Activated CD4-positive, alpha-beta T cell treated with anti-CD3 and anti-CD28 coated beads for 1 hour (primary cell): ENCODE measurements around the gene ZNF148.
"Not testable (repeated sequence)": the region's sequence is repeated elsewhere in the genome, so short reads cannot be mapped to it uniquely, and the experiment has no call there.

Experiments
- DNase-seq: peaks from one replicate; pipeline ENCODE4 v3.0.0-alpha.2; 2020

The ZNF148 gene

DNA sequence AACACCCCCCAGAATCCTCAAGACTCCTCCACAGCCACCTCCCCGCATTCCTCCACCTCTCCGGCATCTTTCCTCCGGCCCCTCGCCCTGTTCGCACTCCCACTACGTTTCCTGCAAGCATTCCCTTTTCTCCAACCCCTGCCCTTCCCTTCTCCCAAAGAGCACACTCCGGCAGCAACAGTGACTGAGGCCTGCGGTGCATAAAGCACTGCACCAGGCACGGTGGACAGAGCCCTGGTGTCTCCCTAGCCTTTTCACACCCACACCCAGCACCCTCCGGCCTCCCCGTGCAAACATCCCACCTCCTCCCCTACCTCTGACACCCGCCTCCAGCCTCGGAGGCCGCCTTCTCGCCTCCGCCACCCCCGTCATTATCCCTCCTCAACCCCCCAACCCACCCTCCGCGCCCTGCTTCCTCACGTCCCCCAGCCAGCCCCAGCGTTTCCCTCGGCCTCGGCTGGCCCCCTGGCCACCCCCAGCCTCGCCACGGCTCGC, 577 bp downstream of the ZNF148 start:
- no peak for DNase-seq

DNA sequence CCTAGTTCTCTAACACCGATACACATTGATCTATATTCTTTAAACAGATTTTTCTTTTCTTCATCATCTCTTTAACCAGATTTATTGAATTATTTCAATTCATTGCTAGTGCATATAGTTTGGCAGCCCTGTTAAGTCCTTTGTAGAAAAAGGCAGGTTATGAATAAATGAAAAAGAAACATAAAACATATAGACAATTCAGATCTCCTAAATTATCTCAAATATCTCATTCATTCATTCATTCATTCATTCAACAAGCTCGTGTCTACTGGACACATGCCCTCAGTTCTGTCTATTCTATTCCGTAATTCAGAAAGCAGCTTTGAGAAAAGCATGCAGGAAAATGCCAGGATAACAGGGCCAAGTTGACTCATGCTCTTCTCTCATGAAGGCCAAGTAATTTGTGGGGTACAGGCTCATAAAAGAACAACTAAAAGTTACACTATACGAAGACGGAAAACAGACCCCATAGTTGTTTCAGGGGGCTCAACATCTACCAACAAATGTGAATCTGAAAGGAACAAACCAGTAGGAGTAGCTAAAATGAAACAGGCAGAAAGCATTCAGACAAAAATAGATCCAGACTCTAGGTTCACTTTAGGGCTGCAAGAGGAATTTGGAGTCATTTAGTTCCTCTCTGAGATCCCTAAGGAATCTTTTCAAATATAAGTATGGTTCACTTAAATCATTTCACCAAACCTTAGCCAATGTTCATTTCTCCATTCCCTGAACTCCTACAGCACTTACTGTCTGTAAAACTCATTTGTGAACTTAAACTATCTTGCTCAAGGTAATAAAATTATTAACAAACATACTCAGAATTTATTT, 7.5 kb downstream of the ZNF148 start:
- no peak for DNase-seq

DNA sequence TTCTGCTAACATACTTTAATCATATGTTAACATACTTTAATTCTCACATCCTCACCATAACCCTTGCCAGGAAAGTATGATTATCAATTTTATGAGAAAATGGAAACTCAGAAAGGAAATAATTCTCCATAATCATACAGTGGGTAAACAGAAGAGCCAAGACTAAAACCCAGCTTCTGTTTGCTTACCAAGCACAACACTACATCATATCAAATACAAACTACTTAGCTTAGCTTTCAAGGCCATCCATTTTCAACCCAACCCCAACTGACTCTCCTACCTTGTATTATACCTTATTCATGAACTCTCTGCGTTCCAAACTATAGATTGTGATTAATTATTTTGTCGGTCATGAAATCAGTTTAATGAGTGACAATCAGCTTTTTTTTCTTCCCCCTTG, 9.0 kb downstream of the ZNF148 start:
- DNase-seq, result no peak

DNA sequence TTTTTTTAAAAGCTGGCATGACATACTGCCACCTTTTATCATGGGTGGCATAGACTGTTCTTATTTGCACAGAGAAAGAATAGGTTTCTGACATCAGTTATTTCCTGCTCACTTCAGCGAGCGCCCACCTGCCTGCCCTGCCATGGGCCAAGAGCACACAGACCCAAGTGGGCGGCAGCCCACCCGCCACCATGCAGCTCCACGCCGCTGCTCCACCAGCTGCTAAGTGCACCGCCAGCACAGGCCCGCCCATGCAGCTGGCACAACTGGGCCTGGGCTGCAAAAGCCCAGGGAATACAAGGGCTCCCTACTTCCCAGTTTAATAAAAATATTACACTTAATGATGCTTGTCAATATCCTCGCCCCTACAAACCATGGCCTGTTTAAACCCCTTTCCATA, 15.4 kb downstream of the ZNF148 start:
- DNase-seq, result no peak

DNA sequence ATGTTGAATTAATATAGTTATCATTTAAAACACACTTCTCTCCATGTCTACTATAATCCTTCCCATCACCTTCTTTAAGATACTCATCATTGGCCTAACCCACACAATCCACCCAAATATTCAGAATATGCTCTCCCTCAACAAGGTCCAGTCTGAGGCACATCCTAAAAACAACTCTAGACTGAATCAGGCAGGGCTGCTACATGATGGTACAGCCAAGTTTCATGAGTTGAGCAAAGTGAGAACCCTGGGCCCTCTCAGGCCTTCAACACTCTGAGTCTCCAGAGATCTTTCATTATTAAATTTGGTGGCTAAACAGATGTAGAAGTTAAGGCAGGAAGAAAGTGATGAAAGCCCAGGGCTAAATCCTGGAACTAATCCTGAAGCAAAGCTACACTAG, 16.2 kb downstream of the ZNF148 start:
- DNase-seq, result no peak

DNA sequence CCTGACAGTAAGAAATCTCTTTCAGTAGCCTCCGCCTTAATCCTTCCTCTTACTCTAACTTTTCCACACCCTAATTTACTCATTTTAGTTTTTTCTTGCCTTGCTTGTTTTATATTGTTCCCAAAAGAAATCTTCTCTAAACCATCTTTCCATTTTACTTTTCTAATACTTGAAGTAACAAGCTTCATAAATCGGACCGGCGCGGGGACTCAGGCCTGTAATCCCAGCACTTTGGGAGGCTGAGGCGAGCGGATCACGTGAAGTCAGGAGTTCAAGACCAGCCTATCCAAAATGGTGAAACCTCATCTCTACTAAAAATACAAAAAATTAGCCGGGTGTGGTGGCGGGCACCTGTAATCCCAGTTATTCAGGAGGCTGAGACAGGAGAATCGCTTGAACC, 17.3 kb downstream of the ZNF148 start:
- DNase-seq, result no peak

DNA sequence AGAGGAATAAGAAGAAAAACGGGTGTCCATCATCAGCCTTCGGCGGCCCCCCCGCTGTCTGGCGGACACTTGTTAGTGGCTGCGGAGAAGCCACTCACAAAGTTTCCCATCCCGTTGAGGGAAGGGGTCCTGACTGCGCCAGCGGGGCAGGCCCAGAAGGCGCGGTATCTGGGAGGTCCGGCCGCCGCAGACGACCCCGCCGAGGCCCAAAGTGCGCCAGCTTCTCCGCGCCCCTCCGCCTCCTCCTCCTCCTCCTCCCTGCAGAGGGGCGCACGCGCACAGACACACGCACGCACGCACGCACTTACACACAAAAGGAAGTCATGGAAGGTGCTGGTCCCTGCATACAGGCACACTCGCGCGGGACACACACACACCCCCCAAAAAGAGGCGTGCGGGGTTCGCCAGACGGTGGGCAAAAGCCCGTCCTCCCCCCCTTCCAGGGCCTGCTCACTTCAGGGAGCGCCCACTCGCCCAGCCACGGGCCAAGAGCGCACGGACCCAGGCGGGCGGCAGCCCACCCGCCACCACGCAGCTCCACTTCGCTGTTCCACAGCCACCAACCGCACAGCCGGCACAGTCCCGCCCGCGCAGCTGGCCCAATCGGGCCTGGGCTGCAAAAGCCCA, 18.0 kb downstream of the ZNF148 start:
- DNase-seq, result peak; percentile 31

DNA sequence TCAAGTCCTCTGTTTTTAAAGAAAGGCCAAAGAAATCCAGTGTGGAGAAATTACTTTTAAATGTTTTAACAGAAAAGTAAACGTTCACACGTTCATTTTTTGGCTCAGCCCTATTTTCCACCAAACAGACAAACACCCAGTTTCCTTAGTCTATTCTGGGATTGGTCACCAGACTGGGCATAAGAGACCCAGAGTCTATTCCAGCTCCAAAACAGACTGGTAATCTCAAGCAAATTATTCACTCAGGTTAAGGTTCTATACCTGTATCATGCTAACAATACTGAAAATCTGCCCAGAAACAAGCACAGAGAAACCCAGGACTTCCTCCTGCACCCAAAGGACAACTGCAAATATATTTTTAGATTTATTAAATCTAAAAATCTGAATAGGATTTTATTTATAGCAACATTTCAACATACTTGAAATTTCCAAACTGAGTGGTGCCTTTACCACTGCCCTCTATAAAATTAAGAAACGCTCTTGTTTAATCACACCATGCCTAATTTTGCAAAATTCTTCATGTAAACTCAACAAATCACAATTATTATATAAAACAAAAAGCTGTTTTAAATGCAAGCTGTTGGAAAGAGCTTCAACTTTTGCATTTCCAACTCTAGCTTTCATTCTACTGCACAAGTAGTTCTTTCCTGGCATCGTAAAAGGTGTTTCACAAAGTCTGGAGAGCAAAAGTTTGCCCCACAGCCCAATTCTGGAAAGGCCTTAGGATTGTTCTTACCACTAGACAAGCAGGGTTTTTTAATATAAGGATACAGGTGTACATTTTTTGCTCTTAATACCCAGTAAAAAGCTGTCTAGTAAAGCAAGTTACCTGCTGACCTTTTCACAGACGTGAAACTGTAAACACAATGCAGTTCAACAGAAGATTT, 18.7 kb downstream of the ZNF148 start:
- DNase-seq, result no peak

DNA sequence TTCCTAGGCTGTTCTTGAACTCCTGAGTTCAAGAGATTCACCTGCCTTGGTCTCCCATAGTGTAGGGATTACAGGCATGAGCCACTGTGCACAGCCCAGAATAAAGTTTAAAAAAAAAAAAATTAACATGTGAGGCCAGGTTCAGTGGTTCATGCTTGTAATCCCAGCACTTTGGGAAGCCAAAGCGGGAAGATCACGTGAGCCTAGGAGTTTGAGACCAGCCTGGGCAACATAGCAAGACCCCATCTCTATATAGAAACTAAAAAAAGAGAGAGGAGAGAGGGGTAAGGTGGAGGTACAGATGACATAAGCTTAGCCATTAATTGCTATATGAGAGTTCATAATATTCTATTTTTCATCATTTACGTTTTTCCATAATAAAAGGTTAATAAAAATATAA, 21.5 kb downstream of the ZNF148 start:
- DNase-seq, result no peak

DNA sequence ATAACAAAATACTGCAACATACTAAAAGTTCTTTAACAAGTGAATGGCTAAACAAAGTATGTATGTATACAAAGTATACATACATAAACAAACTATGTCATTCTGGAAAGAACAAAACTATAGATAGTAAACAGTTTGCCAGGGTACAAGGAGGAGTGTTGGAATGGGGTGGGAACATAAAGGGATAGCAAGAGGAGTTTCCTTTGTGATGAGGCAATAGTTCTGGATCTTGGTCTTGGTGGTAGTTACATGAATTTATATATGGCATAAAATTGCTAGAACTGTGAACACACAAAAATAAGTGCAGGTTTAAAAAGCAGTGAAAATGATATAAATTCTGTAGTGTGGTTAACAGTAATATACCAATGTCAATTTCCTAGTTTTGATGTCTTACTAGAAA, 22.0 kb downstream of the ZNF148 start:
- DNase-seq, result no peak

DNA sequence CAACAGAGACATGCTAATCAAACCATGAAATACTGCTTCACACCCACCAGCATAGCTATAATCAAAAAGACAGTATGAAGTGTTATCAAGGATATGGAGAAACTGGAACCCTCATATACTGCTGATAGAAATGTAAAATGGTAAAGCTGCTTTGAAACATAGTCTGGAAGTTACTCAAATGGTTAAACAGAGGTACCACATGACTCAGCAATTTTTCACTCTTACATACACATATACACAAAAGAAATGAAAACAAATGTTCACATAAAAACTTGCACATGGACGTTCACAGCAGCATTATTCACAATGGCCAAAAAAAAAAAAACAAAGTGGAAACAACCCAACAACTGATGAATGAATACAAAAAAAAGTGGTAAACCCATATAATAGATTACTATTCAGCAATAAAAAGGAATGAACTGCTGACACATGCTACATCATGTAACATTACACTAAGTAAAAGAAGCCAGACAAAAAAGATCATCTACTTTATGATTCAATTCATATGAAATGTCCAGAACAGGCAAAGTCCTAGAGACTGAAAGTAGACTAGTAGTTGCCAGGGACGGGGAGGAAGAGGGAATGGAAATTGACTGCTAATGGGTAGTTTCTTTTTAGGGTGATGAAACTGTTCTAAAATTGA, 23.2 kb downstream of the ZNF148 start:
- no peak for DNase-seq

DNA sequence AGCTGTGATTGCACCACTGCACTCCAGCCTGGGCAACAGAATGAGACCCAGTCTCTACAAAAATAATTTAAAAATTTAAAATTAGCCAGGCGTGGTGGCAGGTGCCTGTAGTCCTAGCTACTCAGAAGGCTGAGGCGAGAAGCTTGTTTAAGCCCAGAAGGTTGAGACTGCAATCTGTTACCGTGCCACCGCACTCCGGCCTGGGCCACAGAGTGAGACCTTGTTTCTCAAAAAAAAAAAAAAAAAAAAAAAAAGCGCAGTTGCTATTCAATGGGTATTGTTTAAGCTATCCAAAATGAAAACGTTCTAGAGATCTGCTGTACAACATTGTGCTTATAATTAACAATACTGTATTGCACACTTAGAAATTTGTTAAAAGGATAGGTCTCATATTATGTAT, 24.0 kb downstream of the ZNF148 start:
- no peak for DNase-seq

DNA sequence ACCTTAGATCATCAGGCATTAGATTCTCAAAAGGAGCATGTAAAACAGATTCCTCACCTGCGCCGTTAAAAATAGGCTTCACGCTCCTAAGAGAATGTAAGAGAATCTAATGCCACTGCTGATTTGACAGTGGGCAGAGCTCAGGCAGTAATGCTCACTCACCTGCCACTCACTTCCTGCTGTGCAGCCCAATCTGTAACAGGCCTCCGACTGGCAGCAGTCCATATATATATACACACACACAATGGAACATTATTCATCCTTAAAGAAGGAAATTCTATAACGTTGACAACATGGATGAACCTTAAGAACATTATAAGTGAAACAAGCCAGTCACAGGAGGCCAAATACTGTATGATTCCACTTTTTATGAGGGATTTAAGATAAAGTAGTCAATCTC, 24.5 kb downstream of the ZNF148 start:
- no peak for DNase-seq

DNA sequence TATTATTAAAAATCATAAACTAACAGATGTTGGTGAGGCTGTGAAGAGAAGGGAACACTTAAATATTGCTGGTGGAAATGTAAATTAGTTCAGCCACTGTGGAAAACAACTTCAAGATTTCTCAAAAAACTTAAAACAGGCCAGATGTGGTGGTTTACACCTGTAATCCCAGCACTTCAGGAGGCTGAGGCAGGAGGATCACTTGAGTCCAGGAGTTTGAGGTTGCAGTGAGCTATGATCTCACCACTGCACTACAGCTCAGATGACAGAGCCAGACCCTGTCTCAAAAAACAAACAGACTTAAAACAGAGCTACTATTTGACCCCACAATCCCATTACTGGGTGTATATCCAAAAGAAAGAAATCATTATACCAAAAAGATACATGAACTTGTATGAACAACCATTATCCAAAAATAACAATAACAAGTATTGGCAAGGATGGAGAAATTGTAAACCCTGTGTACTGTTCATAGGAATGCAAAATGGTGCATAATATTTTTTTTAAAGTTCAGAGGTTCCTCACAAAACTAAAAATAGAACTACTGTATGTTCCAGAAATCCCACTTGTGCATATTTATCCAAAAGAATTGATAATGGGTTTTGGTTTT, 25.5 kb downstream of the ZNF148 start:
- DNase-seq, result no peak

DNA sequence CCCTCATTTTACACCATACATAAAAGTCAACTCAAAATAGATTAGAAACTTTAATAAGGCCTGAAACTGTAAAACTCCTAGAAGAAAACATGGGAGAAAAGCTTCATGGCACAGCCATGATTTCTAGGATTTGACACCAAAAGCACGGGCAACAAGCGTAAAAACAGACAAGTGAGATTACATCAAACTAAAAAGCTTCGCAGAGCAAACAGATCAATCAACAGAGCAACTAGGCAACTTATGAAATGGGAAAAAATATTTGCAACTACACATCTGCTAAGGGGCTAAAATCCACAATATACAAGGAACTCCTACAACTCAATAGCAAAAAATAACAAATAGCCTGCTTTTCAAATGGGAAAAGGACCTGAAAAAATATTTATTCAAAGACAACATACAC, 26.1 kb downstream of the ZNF148 start:
- DNase-seq, result no peak

DNA sequence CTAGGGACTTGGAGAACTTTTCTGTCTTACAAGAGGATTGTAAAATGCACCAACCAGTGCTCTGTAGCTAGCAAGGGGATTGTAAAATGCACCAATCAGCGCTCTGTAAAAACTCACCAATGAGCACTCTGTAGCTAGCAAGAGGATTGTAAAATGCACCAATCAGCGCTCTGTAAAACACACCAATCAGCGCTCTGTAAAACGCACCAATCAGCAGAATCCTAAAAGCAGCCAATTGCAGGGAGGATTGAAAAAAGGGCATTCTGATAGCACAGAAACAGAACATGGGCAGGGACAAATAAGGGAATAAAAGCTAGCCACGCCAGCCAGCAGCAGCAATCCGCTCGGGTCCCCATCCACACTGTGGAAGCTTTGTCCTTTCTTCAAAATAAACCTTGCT, 31.8 kb downstream of the ZNF148 start:
- not testable (repeated sequence) for DNase-seq

DNA sequence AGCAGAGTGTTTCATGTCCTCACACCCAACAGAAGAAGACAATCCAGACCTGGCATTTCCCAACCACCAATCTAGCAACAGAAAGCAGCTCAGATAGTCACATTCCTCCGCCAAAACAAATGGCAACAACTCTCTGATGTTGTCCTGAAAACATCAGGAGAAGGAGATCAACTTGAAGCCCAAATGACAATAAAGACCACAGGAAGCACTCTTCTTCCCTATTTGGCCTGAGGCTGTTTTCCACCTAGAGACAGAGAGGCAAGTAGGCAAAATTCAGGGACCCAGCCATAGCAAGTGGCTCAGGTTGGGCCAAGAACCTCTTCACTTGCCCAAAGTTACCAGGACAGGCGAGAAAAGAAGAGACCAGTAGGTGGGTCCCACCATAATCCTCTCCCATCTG, 35.0 kb downstream of the ZNF148 start:
- DNase-seq, result no peak

DNA sequence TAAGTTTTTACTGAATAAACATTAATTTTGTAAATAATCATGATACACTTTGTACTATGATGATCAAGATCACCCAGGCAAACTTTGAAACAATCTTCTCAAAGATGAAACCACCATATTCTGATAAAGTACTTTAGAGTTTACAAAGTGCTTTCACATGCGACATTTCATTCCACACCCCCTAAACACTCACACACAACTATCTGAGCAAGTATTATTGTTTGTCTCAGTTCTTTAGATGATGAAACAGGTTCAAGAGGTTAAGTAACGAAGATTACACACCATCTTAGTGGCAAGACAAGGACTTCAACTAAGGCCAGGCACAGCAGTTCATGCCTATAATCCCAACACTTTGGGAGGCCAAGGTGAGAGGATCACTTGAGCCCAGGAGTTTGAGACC, 37.6 kb downstream of the ZNF148 start:
- DNase-seq, result no peak

DNA sequence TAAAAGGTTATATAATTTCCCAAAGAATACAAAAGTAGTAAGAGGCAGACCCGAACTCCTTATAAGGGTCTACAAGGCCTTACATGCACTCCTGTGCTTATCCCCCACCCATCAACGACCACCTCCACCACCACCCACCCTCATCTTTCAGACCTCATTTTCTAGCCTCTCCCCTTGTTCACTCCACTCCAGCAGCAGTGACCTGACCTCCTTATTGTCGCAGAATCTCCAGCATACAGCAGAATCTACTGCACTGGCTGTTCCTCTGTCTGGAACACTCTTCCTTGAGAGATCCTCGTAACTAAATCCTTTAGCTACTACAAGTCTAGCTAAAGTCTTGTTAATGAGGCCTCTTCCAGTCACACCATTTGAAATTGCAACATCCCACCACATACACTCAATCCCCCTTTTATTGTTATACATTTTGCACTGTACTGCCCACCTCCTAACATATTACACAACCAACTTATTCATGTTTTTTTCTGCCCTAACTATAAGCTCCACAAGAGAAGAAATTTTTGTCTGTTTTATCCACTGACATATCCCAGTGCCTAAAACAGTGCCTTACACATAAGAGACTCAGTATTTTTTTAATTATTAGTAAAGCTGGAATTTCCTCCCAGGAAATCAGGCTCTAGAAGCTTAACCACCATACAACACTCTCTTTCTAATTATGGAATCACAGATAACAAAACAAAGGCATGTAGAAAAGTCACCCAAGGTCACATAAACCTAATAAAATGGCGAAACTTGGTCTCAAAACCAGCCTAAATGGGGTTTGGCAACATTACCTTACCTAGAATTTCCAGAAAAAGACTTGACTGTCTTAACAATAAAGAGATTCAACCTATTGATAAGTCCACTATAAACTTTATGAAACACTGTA, 40.2 kb downstream of the ZNF148 start:
- DNase-seq, result no peak

DNA sequence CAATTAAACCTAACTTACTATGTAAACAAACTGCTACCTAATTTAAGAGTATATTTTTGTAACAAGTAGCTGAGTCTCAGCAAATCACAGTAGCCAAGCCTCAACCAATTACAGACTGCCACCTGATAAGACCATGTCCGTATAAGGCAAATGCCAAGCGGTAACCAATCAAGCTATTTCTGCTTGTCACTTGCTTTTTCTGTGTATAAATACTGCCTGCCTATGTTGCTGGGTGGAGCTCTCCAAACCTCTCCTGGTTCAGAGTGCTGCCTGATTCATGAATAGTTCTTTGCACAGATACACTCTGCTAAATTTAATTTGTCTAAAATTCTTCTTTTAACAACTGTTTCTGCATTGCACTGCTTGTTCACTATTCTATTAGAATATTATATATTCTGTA, 42.6 kb downstream of the ZNF148 start:
- DNase-seq, result no peak

DNA sequence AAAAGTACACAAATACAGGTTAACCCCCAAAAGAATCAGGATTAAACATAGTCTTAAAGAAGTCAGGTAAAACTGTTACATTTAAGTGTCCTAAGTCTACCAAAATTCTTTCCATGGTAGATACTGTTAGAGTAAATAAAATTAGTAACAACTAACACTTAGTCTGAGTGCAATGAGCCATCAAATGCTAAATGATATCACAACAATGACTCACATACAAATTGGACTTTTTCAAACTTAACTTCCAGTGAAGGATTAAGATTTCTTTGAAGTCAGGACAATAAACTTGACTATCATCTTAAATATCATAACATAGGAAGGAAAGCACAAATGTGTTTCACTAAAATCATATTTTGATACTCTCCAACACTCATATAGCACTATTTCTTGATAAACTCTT, 43.9 kb downstream of the ZNF148 start:
- no peak for DNase-seq

DNA sequence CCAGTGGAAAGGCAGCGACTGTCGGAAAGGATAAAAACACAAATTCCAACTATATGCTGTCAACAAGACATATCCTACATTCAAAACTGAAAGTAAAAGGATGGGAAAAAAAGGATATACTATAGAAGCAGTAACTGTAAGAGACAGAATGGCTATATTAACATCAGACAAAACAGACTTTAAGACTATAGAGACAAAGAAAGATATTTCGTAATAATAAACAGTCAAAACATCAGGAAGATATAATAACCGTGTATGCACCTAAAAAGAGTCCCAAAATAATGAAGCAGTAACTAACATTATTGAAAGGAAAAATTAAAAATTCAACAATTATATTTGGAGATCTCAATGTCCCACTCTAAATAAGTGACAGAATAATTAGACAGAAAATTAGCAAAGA, 48.2 kb downstream of the ZNF148 start:
- no peak for DNase-seq
